Activated T-helper 1 cell treated with Interleukin-2 at 50 U/mL for 16 hours (primary cell): ENCODE data around the gene SLC31A2.

Experiments
- DNase-seq: peaks from one replicate; pipeline ENCODE4 v3.0.0-alpha.2; 2020; ENCODE audit warnings: low read depth

Gene SLC31A2

DNA sequence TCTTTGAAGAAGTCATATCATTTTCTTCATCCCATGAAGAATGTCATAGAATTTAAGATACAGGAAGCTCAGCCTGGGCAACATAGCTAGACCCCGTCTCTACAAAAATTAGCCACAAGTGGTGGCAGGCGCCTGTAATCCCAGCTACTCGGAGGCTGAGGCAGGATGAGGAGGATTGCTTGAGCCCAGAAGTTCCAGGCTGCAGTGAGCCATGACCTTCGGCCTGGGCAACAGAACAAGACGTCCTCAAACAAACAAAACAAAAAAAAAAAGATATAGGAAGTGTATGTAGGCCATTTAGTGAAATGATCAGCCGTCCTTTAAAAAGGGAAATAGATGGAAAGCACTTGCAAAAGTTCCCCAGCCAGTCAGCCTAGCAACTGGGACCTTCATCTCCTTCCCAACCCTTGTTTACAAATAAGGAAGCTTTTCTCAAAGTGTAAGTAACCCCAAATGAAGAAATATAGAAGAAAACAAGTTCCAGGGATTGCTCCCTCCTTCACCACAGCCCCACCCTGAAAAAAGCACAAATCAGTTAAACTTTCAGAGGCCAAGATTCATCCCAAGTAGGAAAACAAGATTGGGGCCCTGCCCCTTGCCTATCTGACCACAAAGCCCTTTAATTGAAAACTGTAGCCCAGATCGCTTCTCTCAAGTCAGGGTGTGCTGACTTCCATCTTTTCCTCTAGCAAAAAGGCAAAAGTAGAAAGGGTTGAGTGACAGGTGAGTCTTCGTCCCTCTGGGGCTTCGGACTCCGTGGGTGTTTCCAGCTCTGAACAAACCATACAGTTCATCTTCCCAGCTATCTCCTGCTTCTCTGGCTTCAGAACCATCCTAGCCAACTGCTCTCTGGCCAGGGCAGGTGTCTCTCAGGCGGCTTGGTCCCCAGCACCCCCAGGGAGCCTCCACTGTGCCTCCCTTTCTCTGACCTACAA is 1.2 kb downstream of the SLC31A2 start:
- DNase-seq, result no peak

- no peak for DNase-seq
These were observed 1.9 kb downstream of the SLC31A2 start for GRCh38 chr9:113152699-113153098.

DNA sequence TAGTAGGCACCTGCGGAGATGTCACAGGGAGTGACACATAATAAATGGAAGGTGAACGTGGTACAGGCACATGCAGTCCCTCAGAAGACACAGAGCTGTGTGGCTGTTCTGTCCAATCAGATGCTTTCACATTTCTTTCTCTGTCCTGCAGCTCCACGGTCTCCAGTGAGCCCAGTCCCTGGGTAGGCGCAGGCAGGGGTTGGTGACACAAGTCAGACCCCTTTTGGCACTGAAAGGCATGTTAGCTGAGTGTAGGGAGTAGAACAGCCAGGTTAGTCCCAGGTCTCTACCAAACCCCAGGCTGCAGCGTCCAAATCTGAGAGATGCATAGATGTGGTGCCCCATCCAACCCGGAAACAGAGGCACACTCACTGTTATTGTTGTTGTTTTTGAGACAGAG is 2.8 kb downstream of the SLC31A2 start:
- no peak for DNase-seq

DNA sequence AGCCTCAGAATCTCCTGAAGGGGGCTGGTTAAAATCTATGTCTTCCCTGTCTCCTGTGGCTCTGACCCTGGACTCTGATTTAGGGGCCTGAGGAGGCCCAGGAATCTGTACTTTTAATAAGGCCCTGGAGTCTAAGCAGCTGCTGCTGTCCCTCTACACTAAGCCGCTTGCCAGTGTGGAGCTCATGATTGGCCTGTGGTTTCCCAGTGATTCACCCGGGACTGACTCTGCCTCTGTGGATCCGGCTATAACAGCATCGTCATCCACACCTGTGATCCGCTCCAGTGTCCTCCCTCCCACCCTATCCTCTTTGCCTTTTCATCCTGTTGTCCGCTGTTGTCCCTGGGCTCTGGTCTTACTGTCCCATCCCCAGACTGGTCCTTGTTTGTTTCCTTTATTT is 3.7 kb downstream of the SLC31A2 start:
- no peak for DNase-seq

DNA sequence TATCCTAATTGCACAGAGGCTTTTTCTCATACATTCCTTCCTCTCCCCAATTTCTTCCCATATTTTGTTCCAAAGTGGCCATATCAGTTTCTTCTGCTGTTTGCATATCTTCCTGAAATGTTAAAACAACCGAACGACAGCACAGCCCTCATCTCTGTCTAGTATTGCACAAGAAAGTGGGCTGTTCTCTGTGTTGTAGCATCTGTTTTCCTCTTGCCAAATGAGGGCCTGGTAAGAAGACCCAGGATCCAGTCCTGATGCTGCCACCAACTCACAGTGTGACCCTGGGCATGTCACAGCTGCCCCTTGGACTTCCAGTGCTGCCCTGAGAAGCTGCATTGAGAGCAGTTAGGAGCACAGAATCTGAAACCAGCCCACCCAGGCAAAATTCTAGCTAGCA is 4.1 kb downstream of the SLC31A2 start:
- DNase-seq, result no peak

DNA sequence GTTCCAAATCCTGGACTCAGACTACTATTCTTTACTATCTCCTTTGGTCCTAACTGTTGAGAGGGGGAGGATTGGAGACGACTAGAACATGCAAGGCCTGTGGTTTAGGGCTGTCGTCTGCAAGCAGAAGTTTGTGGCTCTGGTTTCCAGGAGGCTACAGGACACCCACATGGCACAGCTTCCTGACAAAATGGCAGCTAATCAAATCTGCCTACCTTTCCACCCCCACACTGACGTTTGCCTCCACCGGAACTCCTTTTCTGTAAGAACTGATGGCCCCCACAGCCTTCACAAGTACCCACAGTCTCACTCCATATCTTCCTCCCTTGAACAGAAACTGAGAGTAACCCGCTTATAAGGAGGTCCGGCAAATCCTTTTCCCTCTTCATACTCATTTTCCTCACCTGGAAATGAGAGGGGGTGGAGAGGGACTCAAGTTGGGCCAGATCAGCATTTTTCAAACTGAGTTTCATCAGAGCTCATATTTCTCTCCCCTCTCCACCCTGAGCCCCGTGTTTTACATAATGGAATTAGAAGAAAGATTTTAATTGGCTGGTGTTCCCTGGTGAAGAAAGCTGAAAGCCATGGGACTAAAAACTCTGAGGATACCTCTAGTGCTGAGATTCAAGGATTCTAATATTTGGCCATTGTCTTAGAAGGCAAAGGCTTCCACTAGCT is 5.2 kb downstream of the SLC31A2 start:
- no peak for DNase-seq

- no peak for DNase-seq
These were observed 6.1 kb downstream of the SLC31A2 start for GRCh38 chr9:113156880-113157279.

DNA sequence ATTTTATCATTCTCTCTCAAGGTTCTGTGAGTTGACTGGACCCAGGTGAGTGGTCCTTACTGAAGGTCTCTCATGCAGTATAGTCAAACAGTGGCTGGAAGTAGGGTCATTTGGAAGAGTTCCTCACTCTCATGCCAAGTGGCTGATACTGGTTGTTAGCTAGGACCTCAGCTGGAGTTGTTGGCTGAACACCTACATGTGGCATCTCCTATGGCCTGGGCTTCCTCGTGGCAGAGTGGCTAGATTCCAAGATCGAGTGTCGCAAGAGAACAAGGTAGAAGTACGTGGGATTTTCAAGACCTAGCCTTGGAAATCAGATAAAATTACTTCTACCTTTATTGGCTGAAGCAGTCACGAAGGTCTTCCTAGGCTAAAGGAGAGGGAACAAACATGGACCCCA is 7.6 kb downstream of the SLC31A2 start:
- no peak for DNase-seq

DNA sequence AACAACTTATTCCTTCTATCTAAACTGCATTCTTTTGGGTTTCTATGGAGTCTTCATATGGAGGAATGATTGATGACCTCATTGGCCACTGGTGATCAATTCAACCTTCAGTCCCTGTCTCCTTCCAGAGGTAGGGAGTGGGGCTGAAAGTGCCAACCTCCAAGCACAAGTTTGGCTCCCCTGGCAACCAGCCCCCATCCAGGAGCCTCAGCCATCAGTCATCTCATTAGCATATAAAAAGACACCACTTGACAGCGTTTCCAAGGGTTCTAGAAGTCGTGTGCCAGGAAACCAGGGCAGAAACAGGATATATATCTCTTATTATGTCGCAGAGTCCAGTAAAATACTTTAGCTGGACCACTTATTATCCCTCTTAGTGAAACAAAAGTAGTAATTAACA is 9.8 kb downstream of the SLC31A2 start:
- DNase-seq, result no peak

- no peak for DNase-seq
These were observed 12.2 kb downstream of the SLC31A2 start for GRCh38 chr9:113163001-113163400.

- DNase-seq, result no peak
These were observed 13.9 kb downstream of the SLC31A2 start for GRCh38 chr9:113164536-113165300.

DNA sequence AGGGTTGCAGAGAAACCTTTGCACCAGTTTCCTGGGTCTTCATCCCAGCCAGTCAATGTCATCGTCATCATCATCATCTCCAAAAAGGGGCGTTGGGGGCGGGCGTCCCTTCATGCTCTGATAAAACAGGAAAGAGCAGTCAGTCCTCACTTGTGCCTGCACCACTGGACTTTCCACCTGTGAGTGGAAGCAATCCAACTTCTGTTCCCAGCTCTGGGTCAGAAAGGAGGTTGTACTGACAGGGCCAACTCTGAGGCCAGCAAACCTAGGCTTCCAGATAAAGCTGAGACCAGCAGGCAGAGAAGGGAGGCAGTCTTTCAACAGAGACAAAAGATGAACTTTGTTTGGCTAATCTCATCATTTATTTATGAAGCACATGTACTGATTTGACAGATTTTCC is 15.2 kb downstream of the SLC31A2 start:
- no peak for DNase-seq

GRCh38 chr9:113168809-113169208 is 18.0 kb downstream of the SLC31A2 start:
- DNase-seq, result no peak

- no peak for DNase-seq
These were observed 22.5 kb downstream of the SLC31A2 start for GRCh38 chr9:113173341-113173740.

- DNase-seq, result no peak
These were observed 26.0 kb downstream of the SLC31A2 start for GRCh38 chr9:113176803-113177202.

DNA sequence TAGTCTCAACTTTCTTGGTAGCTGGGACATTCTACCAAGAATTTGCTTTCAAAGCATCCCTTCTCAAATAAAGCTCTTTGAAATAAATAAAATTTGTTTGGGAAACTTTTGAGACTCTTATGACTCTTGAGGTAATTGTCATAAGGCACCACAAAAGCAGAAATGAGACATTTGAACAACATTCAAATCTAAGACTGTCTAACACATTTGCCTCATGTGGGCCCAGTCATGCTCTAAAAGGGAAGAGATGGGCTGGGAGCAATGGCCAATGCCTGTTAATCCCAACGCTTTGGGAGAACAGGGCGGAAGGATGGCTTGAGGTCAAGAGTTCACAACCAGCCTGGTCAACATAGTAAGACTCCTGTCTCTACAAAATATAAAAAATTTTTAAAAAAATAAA is 26.4 kb downstream of the SLC31A2 start:
- no peak for DNase-seq

DNA sequence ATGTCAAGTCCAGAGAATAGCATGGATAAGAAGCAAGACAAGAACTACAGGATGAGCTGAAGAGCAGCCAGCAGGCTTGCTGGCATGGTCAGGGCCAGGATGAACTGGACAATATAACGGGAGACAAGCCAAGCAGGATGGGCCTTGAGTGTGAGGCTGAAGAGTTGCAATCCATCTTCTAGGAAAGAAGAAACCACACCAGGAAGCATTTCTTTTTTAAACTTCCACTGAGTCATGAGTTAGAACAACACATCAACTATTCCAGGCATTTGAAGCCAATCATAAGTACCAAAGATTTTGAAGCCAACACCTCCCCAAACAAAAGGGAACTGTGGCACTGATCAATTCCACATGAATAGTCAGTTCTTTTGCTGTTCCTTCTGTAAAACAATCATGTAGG is 27.3 kb downstream of the SLC31A2 start:
- no peak for DNase-seq

DNA sequence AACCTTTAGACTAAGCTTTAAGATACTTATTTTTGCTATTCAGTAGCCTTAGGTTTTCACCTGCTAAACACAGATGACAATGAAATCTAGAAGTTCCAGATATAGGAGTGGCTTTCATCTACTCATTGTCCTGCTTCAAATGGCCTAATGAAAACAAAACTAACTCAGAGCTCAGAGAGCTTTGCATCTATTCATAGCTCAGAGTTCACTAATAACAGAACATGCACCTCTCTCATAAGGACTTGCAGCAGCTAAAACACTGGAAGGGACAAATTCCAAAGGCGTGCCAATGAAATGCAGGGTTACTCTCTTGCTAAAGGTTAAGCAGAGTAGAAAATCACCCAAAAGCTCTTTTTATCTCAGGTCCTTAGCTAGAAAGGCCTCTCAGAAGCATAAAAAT is 29.0 kb downstream of the SLC31A2 start:
- DNase-seq, result no peak

- DNase-seq, result no peak
These were observed 30.4 kb downstream of the SLC31A2 start for GRCh38 chr9:113181165-113181564.

DNA sequence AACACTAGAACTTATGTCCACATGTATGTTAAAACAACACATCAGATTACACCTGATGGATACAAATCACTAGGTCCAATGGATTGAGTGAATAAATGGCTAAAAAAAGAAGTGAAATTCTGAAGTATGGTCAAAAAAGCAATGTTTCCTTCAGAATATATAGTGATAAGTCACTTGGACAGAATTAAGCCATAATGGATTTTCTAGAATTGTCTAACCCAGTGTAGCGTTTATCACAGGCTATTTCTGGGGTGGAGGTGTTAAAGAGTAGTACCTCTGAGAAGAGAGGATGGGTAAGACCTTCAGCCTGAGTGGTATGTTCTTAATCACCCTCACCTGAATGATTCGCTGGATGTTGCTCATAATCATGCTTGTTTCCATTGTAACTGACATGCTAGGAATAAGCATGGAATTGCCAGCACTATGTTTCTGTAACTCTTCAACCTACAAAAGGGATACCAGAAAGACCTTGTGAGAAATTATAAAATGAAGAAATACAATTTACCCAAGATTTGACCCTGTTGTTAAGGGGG is 33.2 kb downstream of the SLC31A2 start:
- no peak for DNase-seq

DNA sequence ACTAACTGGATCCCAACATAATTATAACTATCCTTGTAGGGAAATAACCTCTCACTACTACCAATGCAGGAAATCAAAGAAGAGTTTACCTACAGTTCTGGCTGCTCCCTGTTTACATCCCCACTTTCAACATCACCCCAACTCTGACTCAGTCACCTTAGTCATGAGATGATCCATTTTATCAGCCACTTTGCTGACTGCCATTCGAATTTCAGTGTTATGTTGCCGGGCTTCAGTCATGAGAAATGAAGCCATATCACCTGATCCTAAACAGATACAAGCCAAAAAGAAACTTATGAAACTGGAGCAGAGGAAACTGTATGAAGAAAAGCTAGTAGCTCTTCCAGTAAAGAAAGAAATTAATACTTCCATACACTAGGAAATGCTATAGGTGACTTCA is 33.7 kb downstream of the SLC31A2 start:
- DNase-seq, result no peak

GRCh38 chr9:113185271-113185670 is 34.5 kb downstream of the SLC31A2 start:
- DNase-seq, result no peak
